Ishikawa (cell line): Measurements from ENCODE around the gene DLAT.

ENCODE experiments used
- CEBPB ChIP-seq: IDR thresholded peaks from 2 replicates; pipeline ENCODE4 v1.6.1; 2012
- CREB1 ChIP-seq: IDR thresholded peaks from 2 replicates; pipeline ENCODE4 v1.6.1; 2012; ENCODE audit warnings: low read depth
- EGR1 ChIP-seq: IDR thresholded peaks from 2 replicates; pipeline ENCODE4 v1.6.1; 2012
- EP300 ChIP-seq: IDR thresholded peaks from 2 replicates; pipeline ENCODE4 v1.6.1; 2012; ENCODE audit warnings: borderline replicate concordance
- FOXM1 ChIP-seq: IDR thresholded peaks from 2 replicates; pipeline ENCODE4 v1.6.1; 2012; ENCODE audit warnings: low read depth, borderline replicate concordance
- NFIC ChIP-seq: IDR thresholded peaks from 2 replicates; pipeline ENCODE4 v1.6.1; 2012
- RAD21 ChIP-seq: IDR thresholded peaks from 2 replicates; pipeline ENCODE4 v1.6.1; 2012; ENCODE audit warnings: low read depth
- TAF1 ChIP-seq: IDR thresholded peaks from 2 replicates; pipeline ENCODE4 v1.6.1; 2012; ENCODE audit warnings: low read depth, mild to moderate bottlenecking
- TCF12 ChIP-seq: IDR thresholded peaks from 2 replicates; pipeline ENCODE4 v1.6.1; 2012; ENCODE audit warnings: low read depth
- TEAD4 ChIP-seq: IDR thresholded peaks from 2 replicates; pipeline ENCODE4 v1.6.1; 2012
- YY1 ChIP-seq: IDR thresholded peaks from 2 replicates; pipeline ENCODE4 v1.6.1; 2012; ENCODE audit warnings: low read depth
- ZBTB7A ChIP-seq: IDR thresholded peaks from 2 replicates; pipeline ENCODE4 v1.6.1; 2012; ENCODE audit warnings: low read depth
- TF ChIP-seq, protein P1 (sequence below): IDR thresholded peaks from 2 replicates; pipeline ENCODE4 v1.6.1; 2012; ENCODE audit warnings: low read depth, mild to moderate bottlenecking
- TF ChIP-seq, protein P2 (sequence below): IDR thresholded peaks from 2 replicates; pipeline ENCODE4 v1.6.1; 2012
- TF ChIP-seq, protein P3 (sequence below): IDR thresholded peaks from 2 replicates; pipeline ENCODE4 v1.6.1; 2012

Gene DLAT

DNA sequence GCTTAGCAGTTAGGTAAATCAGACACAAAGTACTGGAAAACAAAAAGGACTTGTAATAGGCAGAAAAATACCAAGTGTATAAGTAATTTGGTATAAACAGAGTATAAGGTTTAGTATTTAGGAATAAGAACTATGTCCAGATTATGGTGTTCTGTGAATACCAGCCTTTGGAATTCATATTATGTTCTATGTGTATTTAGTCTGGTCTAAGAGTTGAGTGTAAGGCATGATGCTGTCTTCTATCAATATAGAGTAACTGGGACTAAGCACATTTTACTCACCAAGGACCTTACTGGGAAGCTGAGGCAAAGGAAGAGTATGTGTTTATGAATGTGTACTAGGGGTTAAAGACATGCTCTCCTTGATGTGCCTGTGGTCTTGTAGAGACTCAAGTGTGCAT lies 71.0 kb downstream of the DLAT start:
- TF ChIP-seq RAD21, result no peak
- no peak for TF ChIP-seq TEAD4
- TF ChIP-seq EGR1, result no peak
- TF ChIP-seq TAF1, result no peak

DNA sequence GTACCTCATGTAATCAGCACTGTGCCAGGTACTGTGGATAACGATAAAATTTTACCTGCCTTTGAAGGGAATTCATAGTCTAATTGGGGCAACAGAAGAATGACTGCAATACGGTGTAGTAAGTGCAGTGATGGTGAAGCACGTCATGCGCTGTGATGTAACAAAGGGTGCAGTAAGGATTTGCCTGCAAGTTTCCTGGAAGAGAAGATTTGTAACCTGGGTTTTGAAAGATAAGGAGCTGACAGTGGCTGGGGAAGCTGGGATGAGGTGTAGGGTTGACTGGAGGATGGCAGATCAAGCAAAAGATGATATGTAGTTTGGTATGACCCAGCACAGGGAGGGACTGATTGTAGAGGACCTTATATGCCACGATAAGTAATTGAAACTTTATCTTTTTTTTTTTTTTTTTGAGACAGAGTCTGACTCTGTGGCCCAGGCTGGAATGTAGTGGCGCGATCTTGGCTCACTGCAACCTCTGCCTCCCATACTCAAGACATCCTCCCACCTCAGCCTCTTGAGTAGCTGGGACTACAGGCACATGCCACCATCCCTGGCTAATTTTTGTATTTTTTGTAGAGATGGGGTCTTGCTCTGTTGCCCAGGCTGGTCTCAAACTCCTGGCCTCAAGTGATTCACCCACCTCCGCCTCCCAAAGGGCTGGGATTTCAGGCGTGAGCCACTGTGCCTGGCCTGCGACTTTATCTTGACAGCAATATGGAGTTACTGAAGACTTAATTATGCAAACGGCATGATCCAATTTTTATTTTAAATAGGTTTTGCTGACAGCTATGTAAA lies 72.7 kb downstream of the DLAT start:
- TF ChIP-seq TEAD4 (no peak), ZBTB7A (no peak), FOXM1 (no peak)
- TF ChIP-seq, protein P1, sequence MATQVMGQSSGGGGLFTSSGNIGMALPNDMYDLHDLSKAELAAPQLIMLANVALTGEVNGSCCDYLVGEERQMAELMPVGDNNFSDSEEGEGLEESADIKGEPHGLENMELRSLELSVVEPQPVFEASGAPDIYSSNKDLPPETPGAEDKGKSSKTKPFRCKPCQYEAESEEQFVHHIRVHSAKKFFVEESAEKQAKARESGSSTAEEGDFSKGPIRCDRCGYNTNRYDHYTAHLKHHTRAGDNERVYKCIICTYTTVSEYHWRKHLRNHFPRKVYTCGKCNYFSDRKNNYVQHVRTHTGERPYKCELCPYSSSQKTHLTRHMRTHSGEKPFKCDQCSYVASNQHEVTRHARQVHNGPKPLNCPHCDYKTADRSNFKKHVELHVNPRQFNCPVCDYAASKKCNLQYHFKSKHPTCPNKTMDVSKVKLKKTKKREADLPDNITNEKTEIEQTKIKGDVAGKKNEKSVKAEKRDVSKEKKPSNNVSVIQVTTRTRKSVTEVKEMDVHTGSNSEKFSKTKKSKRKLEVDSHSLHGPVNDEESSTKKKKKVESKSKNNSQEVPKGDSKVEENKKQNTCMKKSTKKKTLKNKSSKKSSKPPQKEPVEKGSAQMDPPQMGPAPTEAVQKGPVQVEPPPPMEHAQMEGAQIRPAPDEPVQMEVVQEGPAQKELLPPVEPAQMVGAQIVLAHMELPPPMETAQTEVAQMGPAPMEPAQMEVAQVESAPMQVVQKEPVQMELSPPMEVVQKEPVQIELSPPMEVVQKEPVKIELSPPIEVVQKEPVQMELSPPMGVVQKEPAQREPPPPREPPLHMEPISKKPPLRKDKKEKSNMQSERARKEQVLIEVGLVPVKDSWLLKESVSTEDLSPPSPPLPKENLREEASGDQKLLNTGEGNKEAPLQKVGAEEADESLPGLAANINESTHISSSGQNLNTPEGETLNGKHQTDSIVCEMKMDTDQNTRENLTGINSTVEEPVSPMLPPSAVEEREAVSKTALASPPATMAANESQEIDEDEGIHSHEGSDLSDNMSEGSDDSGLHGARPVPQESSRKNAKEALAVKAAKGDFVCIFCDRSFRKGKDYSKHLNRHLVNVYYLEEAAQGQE, result no peak

DNA sequence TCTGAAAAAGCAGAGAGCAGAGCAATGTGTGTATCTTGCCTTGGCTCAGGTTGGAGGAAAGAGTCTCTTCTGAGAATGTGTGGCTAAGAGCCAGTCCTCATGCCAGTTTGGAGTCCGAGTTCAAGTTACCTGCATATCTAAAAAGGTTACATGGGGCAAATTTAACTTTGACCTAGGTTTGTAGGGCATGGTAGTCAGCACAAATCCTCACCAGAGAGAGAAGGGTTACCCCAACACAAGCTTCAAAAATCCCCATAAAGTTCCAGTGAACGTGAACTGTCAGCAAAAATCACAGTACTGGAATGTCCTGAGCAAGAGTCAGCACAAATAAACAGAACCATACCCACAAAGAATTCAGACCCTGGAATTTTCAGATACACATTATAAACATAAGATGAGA lies 75.3 kb downstream of the DLAT start:
- TF ChIP-seq, protein P1, result no peak
- no peak for TF ChIP-seq RAD21
- no peak for TF ChIP-seq NFIC
- TF ChIP-seq FOXM1, result no peak
- TF ChIP-seq YY1, result no peak
- no peak for TF ChIP-seq EP300
- no peak for TF ChIP-seq TAF1
- TF ChIP-seq, protein P2, sequence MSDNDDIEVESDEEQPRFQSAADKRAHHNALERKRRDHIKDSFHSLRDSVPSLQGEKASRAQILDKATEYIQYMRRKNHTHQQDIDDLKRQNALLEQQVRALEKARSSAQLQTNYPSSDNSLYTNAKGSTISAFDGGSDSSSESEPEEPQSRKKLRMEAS, result no peak
- TF ChIP-seq, protein P3, sequence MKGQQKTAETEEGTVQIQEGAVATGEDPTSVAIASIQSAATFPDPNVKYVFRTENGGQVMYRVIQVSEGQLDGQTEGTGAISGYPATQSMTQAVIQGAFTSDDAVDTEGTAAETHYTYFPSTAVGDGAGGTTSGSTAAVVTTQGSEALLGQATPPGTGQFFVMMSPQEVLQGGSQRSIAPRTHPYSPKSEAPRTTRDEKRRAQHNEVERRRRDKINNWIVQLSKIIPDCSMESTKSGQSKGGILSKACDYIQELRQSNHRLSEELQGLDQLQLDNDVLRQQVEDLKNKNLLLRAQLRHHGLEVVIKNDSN, result no peak
- TF ChIP-seq CREB1, result no peak
- no peak for TF ChIP-seq CEBPB
- no peak for TF ChIP-seq TEAD4
- no peak for TF ChIP-seq TCF12
- TF ChIP-seq EGR1, result no peak
- TF ChIP-seq ZBTB7A, result no peak

DNA sequence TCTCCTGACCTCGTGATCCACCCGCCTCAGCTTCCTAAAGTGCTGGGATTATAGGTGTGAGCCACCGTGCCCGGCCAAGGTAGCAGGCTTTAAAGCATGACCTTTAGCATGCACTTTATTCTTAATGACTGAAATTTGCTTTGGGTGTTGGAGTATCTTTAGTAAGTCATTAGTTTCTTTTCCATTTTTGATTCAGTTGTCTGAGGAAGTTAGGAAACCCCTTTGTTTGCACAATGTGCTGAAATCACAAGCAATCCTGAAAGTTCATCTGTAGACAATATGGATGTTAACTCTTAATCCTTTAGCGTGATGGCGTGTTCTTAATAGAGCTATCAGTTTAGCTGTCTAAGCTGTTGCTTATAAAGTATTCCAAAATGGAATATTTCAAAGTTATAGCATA lies 78.2 kb downstream of the DLAT start:
- no peak for TF ChIP-seq EGR1
- no peak for TF ChIP-seq TCF12
- TF ChIP-seq, protein P2, result no peak
- TF ChIP-seq YY1, result no peak
- TF ChIP-seq CREB1, result no peak
- TF ChIP-seq EP300, result no peak
- TF ChIP-seq RAD21, result no peak
- TF ChIP-seq NFIC, result no peak
- no peak for TF ChIP-seq ZBTB7A
- TF ChIP-seq TAF1, result no peak
- TF ChIP-seq, protein P1, result no peak
- TF ChIP-seq CEBPB, result no peak
- no peak for TF ChIP-seq TEAD4
- TF ChIP-seq, protein P3, result no peak
- no peak for TF ChIP-seq FOXM1

DNA sequence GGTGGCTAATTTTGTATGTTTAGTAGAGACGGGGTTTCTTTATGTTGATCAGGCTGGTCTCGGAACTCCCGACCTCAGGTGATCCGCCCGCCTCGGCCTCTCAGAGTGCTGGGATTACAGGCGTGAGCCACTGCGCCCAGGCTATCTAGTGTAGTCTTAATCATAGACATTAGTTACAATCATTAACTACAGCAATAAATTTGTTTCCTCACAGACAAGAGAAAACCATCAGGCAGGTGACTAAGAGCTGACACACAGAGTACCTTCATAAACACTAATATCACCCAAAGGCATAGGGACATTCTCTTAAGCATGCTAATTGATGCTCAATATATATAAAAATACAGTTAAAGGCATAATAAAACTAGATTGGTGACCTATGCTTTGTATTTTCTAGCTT lies 80.9 kb downstream of the DLAT start:
- TF ChIP-seq FOXM1, result no peak
- TF ChIP-seq, protein P2, result no peak
